Measurements from ENCODE around the gene FOXK1.

FOXK1 gene

DNA sequence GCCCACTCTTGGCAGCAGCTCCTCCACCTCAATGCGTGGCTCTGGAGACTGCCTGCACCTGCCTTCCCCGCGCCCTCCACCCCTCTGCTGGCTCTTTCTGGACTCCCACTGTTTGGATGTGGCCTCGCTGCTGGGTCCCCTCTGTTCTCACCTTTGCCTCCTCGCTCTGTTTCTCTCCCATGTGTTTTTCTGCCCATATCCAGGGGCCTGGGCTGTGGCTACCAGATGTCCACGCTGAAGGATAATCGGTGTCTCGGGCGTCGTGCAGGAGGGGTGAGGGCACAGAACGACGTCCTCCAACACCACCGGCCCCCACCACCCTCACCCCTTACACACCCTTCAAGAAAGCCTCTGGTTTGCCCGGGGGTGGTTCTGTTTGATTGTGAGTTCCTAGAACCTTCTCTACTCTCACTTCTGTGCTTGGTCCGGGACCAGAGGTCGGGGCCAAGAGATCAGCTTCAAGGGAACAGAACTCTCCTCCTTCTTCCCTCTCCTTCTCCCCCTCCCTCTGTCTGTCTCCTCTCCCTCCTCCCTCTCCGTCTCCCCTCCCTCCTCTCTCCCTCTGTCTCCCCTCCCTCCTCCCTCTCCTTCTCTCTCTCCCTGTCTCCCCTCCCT is 125.0 kb downstream of the FOXK1 start:
- no peak overlapping the region for H3K4me3 Mint-ChIP-seq
- H3K27ac Mint-ChIP-seq, result no peak overlapping the region
- H3K9me3 Mint-ChIP-seq, result no peaks in the 10 kb centered on the region
- DNase-seq (ENCODE audit: low spot score), result no peak
- peaks cover 27% of the 10 kb centered on the region for H3K27me3 Mint-ChIP-seq (ENCODE audit: low read depth)
- no peaks in the 10 kb centered on the region for H3K36me3 Mint-ChIP-seq (ENCODE audit: low read depth)
- no peaks in the 10 kb centered on the region for H3K4me1 Mint-ChIP-seq (ENCODE audit: low read depth)

GRCh38 chr7:4807598-4808016 is 125.5 kb downstream of the FOXK1 start:
- DNase-seq (ENCODE audit: low spot score), result no peak
- peaks cover 28% of the 10 kb centered on the region for H3K27me3 Mint-ChIP-seq (ENCODE audit: low read depth)
- H3K9me3 Mint-ChIP-seq, result peaks cover 2% of the 10 kb centered on the region
- no peak overlapping the region for H3K27ac Mint-ChIP-seq
- no peaks in the 10 kb centered on the region for H3K36me3 Mint-ChIP-seq (ENCODE audit: low read depth)
- no peak overlapping the region for H3K4me3 Mint-ChIP-seq
- no peaks in the 10 kb centered on the region for H3K4me1 Mint-ChIP-seq (ENCODE audit: low read depth)

GRCh38 chr7:4808026-4808425 is 125.9 kb downstream of the FOXK1 start:
- H3K9me3 Mint-ChIP-seq, result peaks cover 6% of the 10 kb centered on the region
- no peak overlapping the region for H3K27ac Mint-ChIP-seq
- H3K4me1 Mint-ChIP-seq (ENCODE audit: low read depth), result no peaks in the 10 kb centered on the region
- DNase-seq (ENCODE audit: low spot score), result no peak
- H3K27me3 Mint-ChIP-seq (ENCODE audit: low read depth), result peaks cover 32% of the 10 kb centered on the region
- no peaks in the 10 kb centered on the region for H3K36me3 Mint-ChIP-seq (ENCODE audit: low read depth)
- H3K4me3 Mint-ChIP-seq, result no peak overlapping the region

DNA sequence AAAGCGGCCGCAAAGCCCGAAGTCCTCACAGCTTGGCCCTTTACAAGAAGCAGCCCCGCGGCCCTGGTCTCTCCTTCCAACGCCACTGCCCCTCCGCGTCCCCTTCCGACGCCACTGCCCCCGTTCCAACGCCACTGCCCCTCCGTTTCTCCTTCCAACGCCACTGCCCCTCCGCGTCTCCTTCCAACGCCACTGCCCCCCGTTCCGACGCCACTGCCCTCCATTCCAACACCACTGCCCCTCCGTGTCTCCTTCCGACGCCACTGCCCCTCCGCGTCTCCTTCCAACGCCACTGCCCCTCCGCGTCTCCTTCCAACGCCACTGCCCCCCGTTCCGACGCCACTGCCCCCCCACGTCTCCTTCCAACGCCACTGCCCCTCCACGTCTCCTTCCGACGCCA is 126.5 kb downstream of the FOXK1 start:
- Mint-ChIP-seq H3K9me3 (peaks cover 10% of the 10 kb centered on the region), H3K27ac (no peak overlapping the region), H3K27me3 (ENCODE audit: low read depth) (peaks cover 33% of the 10 kb centered on the region), H3K4me3 (no peak overlapping the region), H3K36me3 (ENCODE audit: low read depth) (no peaks in the 10 kb centered on the region), H3K4me1 (ENCODE audit: low read depth) (no peaks in the 10 kb centered on the region)
- DNase-seq (ENCODE audit: low spot score), result no peak

GRCh38 chr7:4809091-4809591 is 127.0 kb downstream of the FOXK1 start:
- DNase-seq (ENCODE audit: low spot score), result no peak
- no peak overlapping the region for H3K27ac Mint-ChIP-seq
- peaks cover 10% of the 10 kb centered on the region for H3K9me3 Mint-ChIP-seq
- H3K27me3 Mint-ChIP-seq (ENCODE audit: low read depth), result peaks cover 37% of the 10 kb centered on the region
- H3K4me1 Mint-ChIP-seq (ENCODE audit: low read depth), result no peaks in the 10 kb centered on the region
- peak overlapping the region; percentile 61 for H3K4me3 Mint-ChIP-seq
- no peaks in the 10 kb centered on the region for H3K36me3 Mint-ChIP-seq (ENCODE audit: low read depth)

GRCh38 chr7:4809666-4810065 is 127.6 kb downstream of the FOXK1 start:
- no peak overlapping the region for H3K27ac Mint-ChIP-seq
- DNase-seq (ENCODE audit: low spot score), result no peak
- H3K27me3 Mint-ChIP-seq (ENCODE audit: low read depth), result peaks cover 39% of the 10 kb centered on the region
- H3K36me3 Mint-ChIP-seq (ENCODE audit: low read depth), result no peaks in the 10 kb centered on the region
- no peaks in the 10 kb centered on the region for H3K4me1 Mint-ChIP-seq (ENCODE audit: low read depth)
- peaks cover 10% of the 10 kb centered on the region for H3K9me3 Mint-ChIP-seq
- no peak overlapping the region for H3K4me3 Mint-ChIP-seq

- Mint-ChIP-seq H3K27me3 (ENCODE audit: low read depth) (peaks cover 18% of the 10 kb centered on the region), H3K9me3 (peaks cover 10% of the 10 kb centered on the region), H3K27ac (no peak overlapping the region), H3K4me3 (no peak overlapping the region), H3K36me3 (ENCODE audit: low read depth) (no peaks in the 10 kb centered on the region), H3K4me1 (ENCODE audit: low read depth) (no peaks in the 10 kb centered on the region)
- DNase-seq (ENCODE audit: low spot score), result no peak
Measured at GRCh38 chr7:4814433-4814832, 132.3 kb downstream of the FOXK1 start.

- Mint-ChIP-seq H3K9me3 (peaks cover 10% of the 10 kb centered on the region), H3K36me3 (ENCODE audit: low read depth) (no peaks in the 10 kb centered on the region), H3K4me1 (ENCODE audit: low read depth) (no peaks in the 10 kb centered on the region), H3K4me3 (no peak overlapping the region), H3K27ac (no peak overlapping the region), H3K27me3 (ENCODE audit: low read depth) (peaks cover 16% of the 10 kb centered on the region)
- no peak for DNase-seq (ENCODE audit: low spot score)
Measured at GRCh38 chr7:4815121-4815520, 133.0 kb downstream of the FOXK1 start.

DNA sequence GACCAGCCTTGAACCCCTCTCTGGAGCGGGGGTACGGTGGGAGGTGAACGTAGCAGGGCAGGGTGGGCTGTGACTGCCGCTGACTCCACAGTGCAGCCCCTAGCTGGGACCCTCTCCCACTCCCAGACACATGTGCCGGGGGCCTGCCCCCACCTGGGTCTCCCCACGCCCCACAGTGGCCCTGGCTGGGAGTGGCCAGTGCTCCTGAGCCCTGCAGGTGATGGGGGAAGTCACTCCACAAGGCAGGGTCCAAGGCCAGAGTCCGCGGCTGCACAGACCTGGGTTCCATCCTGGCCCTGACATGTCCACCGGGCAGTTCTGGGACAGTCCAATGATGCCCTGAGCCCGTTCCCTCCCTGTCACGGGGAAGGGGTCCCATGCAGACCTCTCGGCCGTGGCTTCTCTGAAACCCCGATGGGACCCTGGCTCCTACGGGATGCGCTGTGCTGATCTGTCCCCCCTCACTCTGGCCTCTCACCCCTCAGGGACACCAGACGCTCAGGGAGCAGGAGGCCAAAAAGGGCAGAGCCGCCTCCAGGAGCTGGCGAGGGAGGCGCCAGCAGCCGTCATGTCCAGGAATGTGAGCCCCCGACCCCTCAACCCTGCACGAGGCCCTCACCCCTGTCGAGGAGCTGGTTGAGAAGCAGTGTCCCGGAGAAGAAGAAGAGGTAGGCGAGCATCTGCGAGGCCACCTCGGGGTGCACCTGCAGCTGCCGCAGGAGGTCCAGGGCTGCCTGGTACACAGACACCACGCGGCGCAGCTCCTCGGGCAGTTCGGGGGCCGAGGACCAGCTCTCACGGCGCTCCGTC is 133.7 kb downstream of the FOXK1 start:
- H3K9me3 Mint-ChIP-seq, result peaks cover 10% of the 10 kb centered on the region
- no peaks in the 10 kb centered on the region for H3K36me3 Mint-ChIP-seq (ENCODE audit: low read depth)
- no peak for DNase-seq (ENCODE audit: low spot score)
- no peak overlapping the region for H3K4me3 Mint-ChIP-seq
- H3K4me1 Mint-ChIP-seq (ENCODE audit: low read depth), result no peaks in the 10 kb centered on the region
- peaks cover 12% of the 10 kb centered on the region for H3K27me3 Mint-ChIP-seq (ENCODE audit: low read depth)
- H3K27ac Mint-ChIP-seq, result no peak overlapping the region

DNA sequence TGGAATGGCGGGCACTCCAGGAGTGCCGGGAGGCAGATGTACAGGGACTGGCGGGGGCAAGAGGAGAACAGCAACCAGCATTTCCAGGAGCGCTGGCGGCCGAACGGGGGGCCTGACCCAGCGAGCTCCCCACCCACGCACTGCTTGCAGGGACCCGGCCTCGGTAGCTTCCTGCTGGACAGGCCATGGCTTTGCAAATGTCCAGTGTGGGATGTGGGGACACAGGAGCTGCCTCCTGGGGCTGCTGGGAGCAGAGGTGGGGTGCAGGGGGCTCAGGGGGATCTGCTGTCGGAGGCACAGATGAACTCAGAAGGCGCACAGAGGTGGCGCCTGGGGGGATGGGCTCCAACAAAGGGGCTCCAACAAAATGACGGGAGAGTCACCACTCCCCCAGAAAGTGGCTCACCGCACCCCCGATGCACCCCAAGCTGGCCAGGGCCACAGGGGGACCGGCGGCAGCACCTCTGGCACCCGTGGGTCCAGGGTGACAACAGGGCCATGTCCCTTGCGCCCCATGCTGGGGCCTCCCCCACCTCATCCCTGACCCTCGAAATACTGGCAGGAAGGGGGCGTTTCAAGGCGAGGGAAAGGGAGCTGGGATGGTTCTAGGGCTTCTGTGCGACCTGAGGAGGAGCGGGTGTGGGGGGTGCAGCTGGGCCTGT is 134.5 kb downstream of the FOXK1 start:
- no peak overlapping the region for H3K4me3 Mint-ChIP-seq
- peaks cover 10% of the 10 kb centered on the region for H3K9me3 Mint-ChIP-seq
- H3K4me1 Mint-ChIP-seq (ENCODE audit: low read depth), result no peaks in the 10 kb centered on the region
- no peaks in the 10 kb centered on the region for H3K36me3 Mint-ChIP-seq (ENCODE audit: low read depth)
- peaks cover 12% of the 10 kb centered on the region for H3K27me3 Mint-ChIP-seq (ENCODE audit: low read depth)
- no peak for DNase-seq (ENCODE audit: low spot score)
- H3K27ac Mint-ChIP-seq, result no peak overlapping the region

DNA sequence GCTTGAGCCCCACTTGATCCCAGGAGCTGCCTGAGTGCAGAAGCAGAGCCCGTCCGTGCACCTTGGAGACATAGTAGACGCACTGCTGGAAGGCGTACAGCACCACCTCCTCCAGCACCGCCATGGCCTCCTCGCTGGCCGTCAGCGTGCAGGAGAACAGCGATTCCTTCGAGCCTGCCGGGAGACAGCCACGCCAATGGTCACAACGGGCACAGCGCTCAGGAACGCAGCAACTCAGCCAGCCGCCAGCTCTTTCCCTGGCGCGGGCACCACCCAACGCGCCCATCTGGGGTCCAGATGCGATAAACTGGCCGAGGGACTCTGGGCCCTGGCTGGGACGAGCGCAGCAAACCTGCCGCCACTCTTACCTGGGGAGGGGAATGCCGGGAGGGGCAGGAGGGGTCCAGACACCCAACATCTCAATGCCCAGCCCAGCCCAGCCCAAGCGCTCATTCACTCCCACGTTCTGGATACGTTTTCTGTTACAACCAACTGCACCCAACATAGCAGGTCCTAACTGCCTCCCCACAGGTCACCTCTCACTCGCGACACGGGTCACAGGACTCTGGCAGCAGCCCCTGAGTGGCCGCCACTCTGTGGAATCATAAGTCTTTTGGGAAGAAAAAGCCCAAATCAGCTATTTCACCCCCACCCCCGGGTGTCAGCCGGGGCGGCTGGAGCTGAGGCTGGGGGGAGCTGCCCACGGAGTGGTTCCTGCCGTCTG is 135.2 kb downstream of the FOXK1 start:
- no peak overlapping the region for H3K4me3 Mint-ChIP-seq
- no peak for DNase-seq (ENCODE audit: low spot score)
- no peaks in the 10 kb centered on the region for H3K4me1 Mint-ChIP-seq (ENCODE audit: low read depth)
- no peaks in the 10 kb centered on the region for H3K36me3 Mint-ChIP-seq (ENCODE audit: low read depth)
- H3K9me3 Mint-ChIP-seq, result peaks cover 10% of the 10 kb centered on the region
- H3K27me3 Mint-ChIP-seq (ENCODE audit: low read depth), result peaks cover 12% of the 10 kb centered on the region
- no peak overlapping the region for H3K27ac Mint-ChIP-seq

GRCh38 chr7:4818000-4818794 is 136.1 kb downstream of the FOXK1 start:
- H3K4me1 Mint-ChIP-seq (ENCODE audit: low read depth), result no peaks in the 10 kb centered on the region
- H3K27me3 Mint-ChIP-seq (ENCODE audit: low read depth), result peaks cover 6% of the 10 kb centered on the region
- DNase-seq (ENCODE audit: low spot score), result no peak
- H3K36me3 Mint-ChIP-seq (ENCODE audit: low read depth), result no peaks in the 10 kb centered on the region
- peaks cover 3% of the 10 kb centered on the region for H3K9me3 Mint-ChIP-seq
- no peak overlapping the region for H3K27ac Mint-ChIP-seq
- H3K4me3 Mint-ChIP-seq, result no peak overlapping the region
